Spleen (tissue), 7 donors: Measurements from ENCODE around the gene PDZD2.

Experiments
- CTCF ChIP-seq, 11 experiments: fragments of 200-600 bp in 7 of 11; fragments of 450-650 bp in 4 of 11; sonication (generic) in 4 of 11; IDR thresholded peaks in 8 of 11; conservative IDR thresholded peaks in 3 of 11; 1 replicate in 7 of 11; 2 replicates in 4 of 11; pipeline versions ENCODE4 v1.4.0 to v1.8.0; 2016 to 2021; ENCODE audit warnings: antibody characterized with exemption in 11 of 11, inconsistent platforms in 4 of 11, mild to moderate bottlenecking in 1 of 11
- POLR2AphosphoS5 ChIP-seq, 3 donors: sonication (generic); formaldehyde crosslinking; IDR thresholded peaks; one replicate each; pipeline ENCODE4 v1.5.1; 2017; ENCODE audit warnings: antibody characterized with exemption in 3 of 3
- donor health status: DM: no; HTN: no; CAD: no; lungs with moderate emphysema.
- donor health status: DM: no; HTN: no; CAD: no.
- donor health status: DM: no; HTN: no; CAD: no.

GRCh38 chr5:31921852-31922305, 282.9 kb downstream of the PDZD2 start:
- TF ChIP-seq POLR2AphosphoS5 (IDR thresholded peaks at IDR 0.05) (no peak), CTCF (IDR thresholded peaks at IDR 0.05 in 8 of 11, conservative IDR thresholded peaks at IDR 0.05 in 3 of 11) (no peak)
